ENCODE results near the gene CNTN4.

- TF ChIP-seq CTCF (optimal IDR thresholded peaks at IDR 0.05 in 1 of 3, IDR thresholded peaks at IDR 0.05 in 1 of 3, conservative IDR thresholded peaks at IDR 0.05 in 1 of 3; ENCODE audit: extremely low read depth in 1 of 3, insufficient read depth in 2 of 3, low read length in 3 of 3), result no peak
- TF ChIP-seq EZH2 (IDR thresholded peaks at IDR 0.05; ENCODE audit: low read length), result no peak
Measured at GRCh38 chr3:2204054-2204453, 105.4 kb downstream of the CNTN4 start.

Data from keratinocyte (primary cell).